ENCODE results near the gene OR5A1.

Gene OR5A1

GRCh38 chr11:59416613-59417012, 19.7 kb upstream of the OR5A1 start:
- TF ChIP-seq CTCF (IDR thresholded peaks at IDR 0.05; ENCODE audit: extremely low read depth, missing control alignments): no peak

GRCh38 chr11:59417023-59417422, 19.2 kb upstream of the OR5A1 start:
- no peak for TF ChIP-seq CTCF (IDR thresholded peaks at IDR 0.05; ENCODE audit: extremely low read depth, missing control alignments)

More at GRCh38 chr11:59416613-59417012, 19.7 kb upstream of the OR5A1 start:
- DNase-seq (ENCODE audit: low spot score): no peak

GRCh38 chr11:59418156-59418555, 18.1 kb upstream of the OR5A1 start:
- DNase-seq (ENCODE audit: low spot score): no peak
- no peak for TF ChIP-seq CTCF (IDR thresholded peaks at IDR 0.05; ENCODE audit: extremely low read depth, missing control alignments)

More at GRCh38 chr11:59417023-59417422, 19.2 kb upstream of the OR5A1 start:
- DNase-seq (ENCODE audit: low spot score): no peak

GRCh38 chr11:59423835-59424234, 12.4 kb upstream of the OR5A1 start:
- DNase-seq (ENCODE audit: low spot score): no peak
- TF ChIP-seq CTCF (IDR thresholded peaks at IDR 0.05; ENCODE audit: extremely low read depth, missing control alignments): no peak

GRCh38 chr11:59425131-59425530, 11.1 kb upstream of the OR5A1 start:
- TF ChIP-seq CTCF (IDR thresholded peaks at IDR 0.05; ENCODE audit: extremely low read depth, missing control alignments): no peak
- no peak for DNase-seq (ENCODE audit: low spot score)

- DNase-seq (ENCODE audit: low spot score): no peak
- no peak for TF ChIP-seq CTCF (IDR thresholded peaks at IDR 0.05; ENCODE audit: extremely low read depth, missing control alignments)
Observed at GRCh38 chr11:59426361-59427067, 9.8 kb upstream of the OR5A1 start, which contains the start of gene OR5A2. Gene OR5A2, minus strand, starts transcription at chr11:59426413. Its CDS starts 3,460 bp downstream, at chr11:59422953.

- DNase-seq (ENCODE audit: low spot score): no peak
Observed at GRCh38 chr11:59427068-59427382, 9.2 kb upstream of the OR5A1 start.

More at GRCh38 chr11:59427068-59427382, 9.2 kb upstream of the OR5A1 start:
- TF ChIP-seq CTCF (IDR thresholded peaks at IDR 0.05; ENCODE audit: extremely low read depth, missing control alignments): no peak
